Glutamatergic neuron (in vitro differentiated cells): ENCODE data around the gene ALKAL2. TPM values are rescaled to one million over a fixed set of nuclear protein-coding genes. Genes with fewer than 3 reads are reported as not detected.

Source experiments
- DNase-seq: peaks from one replicate; pipeline ENCODE4 v3.0.0; 2022
- H3K27ac Mint-ChIP-seq: one replicate; pipeline ENCODE4 v1.8.0; 2020; ENCODE audit warnings: mild to moderate bottlenecking, mixed read lengths, inconsistent platforms; ENCODE audit not compliant: unreplicated experiment
- H3K27me3 Mint-ChIP-seq: one replicate; pipeline ENCODE4 v1.8.0; 2020; ENCODE audit warnings: mild to moderate bottlenecking, moderate library complexity, mixed read lengths, inconsistent platforms; ENCODE audit not compliant: unreplicated experiment
- H3K36me3 Mint-ChIP-seq: one replicate; pipeline ENCODE4 v1.8.0; 2020; ENCODE audit warnings: mild to moderate bottlenecking, mixed read lengths, inconsistent platforms; ENCODE audit not compliant: unreplicated experiment
- H3K4me1 Mint-ChIP-seq: one replicate; pipeline ENCODE4 v1.8.0; 2020; ENCODE audit warnings: mild to moderate bottlenecking, low read depth, mixed read lengths, inconsistent platforms; ENCODE audit not compliant: unreplicated experiment
- H3K4me3 Mint-ChIP-seq: one replicate; pipeline ENCODE4 v1.8.0; 2020; ENCODE audit warnings: mild to moderate bottlenecking, mixed read lengths, inconsistent platforms; ENCODE audit not compliant: unreplicated experiment
- H3K9me3 Mint-ChIP-seq: one replicate; pipeline ENCODE4 v1.8.0; 2020; ENCODE audit warnings: mild to moderate bottlenecking, moderate library complexity, mixed read lengths, inconsistent platforms; ENCODE audit not compliant: unreplicated experiment
- total RNA-seq: library from RNA; stranded (reverse); fragmentation: NEBNext Ultra II Directional; extraction: Animal tissue kit (Norgen Biotek cat#: 25700); gene quantifications from one replicate; pipeline ENCODE4 v1.2.1, GENCODE V29; 2021; ENCODE audit not compliant: unreplicated experiment
- TF ChIP-seq, protein P1 (sequence below): fragments of 200-600 bp; sonication (generic); IDR thresholded peaks from one replicate; pipeline ENCODE4 v1.5.0; 2021; ENCODE audit not compliant: partially characterized antibody, unreplicated experiment

Gene ALKAL2
- total RNA-seq, 1 donor from 2014 or later, result 1.0 TPM

DNA sequence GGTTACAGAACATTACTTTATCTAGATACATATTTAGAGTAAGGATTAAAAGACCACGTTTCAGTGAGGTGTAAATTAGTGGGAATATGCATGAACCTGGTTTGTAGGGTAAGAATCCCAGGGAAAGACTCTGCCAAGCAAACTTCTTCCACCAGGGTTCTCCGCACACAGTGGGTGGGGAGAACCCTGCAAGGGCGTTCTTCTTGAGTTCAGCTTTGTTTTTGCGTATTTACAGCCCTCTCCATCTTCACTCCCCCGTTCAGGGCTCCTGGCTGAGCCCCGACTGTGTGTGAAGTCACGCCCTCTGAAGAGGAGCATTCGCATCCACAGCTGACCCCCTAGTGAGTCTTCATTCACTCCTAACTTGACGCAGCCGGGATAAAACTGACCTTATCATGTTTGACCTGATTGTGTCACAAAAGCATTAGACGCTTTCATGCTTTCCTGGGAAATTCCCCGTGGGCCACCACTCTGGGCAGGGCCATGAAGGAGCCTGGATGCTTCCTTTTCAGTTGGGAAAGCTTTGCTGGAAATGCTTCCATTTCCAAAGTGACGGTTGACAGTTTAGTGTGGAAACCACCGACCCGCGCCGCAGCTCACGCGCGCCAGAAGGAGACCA is 1.0 kb downstream of the ALKAL2 start:
- peak; percentile 46 for DNase-seq
- TF ChIP-seq, protein P1, sequence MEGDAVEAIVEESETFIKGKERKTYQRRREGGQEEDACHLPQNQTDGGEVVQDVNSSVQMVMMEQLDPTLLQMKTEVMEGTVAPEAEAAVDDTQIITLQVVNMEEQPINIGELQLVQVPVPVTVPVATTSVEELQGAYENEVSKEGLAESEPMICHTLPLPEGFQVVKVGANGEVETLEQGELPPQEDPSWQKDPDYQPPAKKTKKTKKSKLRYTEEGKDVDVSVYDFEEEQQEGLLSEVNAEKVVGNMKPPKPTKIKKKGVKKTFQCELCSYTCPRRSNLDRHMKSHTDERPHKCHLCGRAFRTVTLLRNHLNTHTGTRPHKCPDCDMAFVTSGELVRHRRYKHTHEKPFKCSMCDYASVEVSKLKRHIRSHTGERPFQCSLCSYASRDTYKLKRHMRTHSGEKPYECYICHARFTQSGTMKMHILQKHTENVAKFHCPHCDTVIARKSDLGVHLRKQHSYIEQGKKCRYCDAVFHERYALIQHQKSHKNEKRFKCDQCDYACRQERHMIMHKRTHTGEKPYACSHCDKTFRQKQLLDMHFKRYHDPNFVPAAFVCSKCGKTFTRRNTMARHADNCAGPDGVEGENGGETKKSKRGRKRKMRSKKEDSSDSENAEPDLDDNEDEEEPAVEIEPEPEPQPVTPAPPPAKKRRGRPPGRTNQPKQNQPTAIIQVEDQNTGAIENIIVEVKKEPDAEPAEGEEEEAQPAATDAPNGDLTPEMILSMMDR, result no peak
- Mint-ChIP-seq H3K27me3 (peaks cover 12% of the 10 kb centered on the region), H3K4me1 (peaks cover 3% of the 10 kb centered on the region), H3K9me3 (no peaks in the 10 kb centered on the region), H3K4me3 (peak overlapping the region; percentile 82), H3K27ac (no peak overlapping the region), H3K36me3 (no peaks in the 10 kb centered on the region)

DNA sequence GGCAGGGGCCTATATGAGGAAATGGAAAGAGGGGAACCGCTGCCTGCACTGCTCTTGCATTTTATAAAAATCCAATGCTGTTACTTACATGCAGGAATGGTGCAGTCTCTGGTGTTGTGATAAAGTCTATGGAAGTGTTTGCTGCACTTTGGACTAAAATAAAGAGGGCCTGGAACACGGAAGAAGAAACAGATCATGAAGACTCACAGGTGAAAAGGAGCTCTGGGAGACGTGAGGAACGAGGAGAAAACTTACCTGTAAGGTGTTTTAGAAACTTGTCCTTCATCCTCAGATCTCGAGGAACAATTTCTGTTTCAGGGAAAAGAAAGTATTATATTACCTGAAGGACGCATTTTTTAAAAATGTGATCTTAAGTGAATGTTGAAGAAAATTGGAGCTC is 1.9 kb downstream of the ALKAL2 start:
- H3K4me1 Mint-ChIP-seq, result peaks cover 3% of the 10 kb centered on the region
- H3K27ac Mint-ChIP-seq, result no peak overlapping the region
- no peaks in the 10 kb centered on the region for H3K9me3 Mint-ChIP-seq
- H3K36me3 Mint-ChIP-seq, result no peaks in the 10 kb centered on the region
- peak overlapping the region; percentile 26 for H3K4me3 Mint-ChIP-seq
- no peak for DNase-seq
- H3K27me3 Mint-ChIP-seq, result peaks cover 12% of the 10 kb centered on the region
- TF ChIP-seq, protein P1, result no peak

DNA sequence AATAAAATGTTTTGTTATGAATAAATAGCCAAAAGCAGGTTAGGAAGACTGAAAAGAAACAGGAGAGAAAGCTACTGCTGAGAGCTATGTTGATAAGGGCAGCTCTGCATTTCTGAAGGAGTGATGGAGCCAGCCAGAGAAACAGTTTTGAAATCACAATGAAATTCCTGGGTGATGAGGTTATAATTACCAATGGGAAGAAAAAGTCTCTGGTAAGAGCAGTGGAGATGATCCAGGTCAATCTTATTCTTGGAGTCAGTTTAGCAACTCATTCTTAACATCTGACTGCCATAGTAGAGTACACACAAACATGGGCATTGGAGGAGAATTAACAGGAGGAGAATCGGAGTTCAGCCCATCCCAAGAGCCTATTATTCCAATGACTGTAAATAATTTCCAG is 2.4 kb downstream of the ALKAL2 start:
- no peak for DNase-seq
- peaks cover 3% of the 10 kb centered on the region for H3K4me1 Mint-ChIP-seq
- H3K27ac Mint-ChIP-seq, result no peak overlapping the region
- H3K27me3 Mint-ChIP-seq, result peaks cover 12% of the 10 kb centered on the region
- H3K36me3 Mint-ChIP-seq, result no peaks in the 10 kb centered on the region
- TF ChIP-seq, protein P1, result no peak
- no peaks in the 10 kb centered on the region for H3K9me3 Mint-ChIP-seq
- H3K4me3 Mint-ChIP-seq, result no peak overlapping the region

DNA sequence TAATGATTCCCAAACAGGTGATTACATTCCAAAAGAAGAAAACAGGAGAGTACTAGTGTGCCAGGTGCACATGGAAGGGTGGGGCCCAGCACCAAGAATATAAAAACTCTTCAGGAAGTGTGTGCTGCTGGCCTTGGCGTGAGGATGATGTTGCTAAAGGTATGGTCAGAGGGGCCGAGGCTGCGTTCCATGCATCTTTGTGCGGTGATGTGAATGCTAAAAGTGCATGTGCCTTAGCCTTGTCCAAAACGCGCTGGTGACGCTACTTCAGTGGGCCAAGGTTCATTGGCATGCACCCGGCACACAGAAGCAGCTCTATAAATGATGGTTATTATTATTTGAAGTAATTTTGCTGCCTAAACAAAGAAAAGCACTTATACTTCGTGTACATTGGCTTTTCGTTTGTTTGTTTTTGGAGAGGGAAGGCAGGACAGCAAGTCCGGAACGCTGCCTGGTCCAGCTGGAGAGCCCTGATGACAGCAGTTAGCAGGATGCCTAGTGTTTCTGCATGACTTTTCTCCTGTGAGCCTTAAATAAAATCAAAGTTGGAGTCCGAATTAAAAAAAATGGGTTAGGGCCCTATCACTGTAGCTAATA is 2.9 kb downstream of the ALKAL2 start:
- TF ChIP-seq, protein P1, result no peak
- no peak overlapping the region for H3K27ac Mint-ChIP-seq
- H3K4me1 Mint-ChIP-seq, result peaks cover 3% of the 10 kb centered on the region
- no peak overlapping the region for H3K4me3 Mint-ChIP-seq
- DNase-seq, result no peak
- peaks cover 12% of the 10 kb centered on the region for H3K27me3 Mint-ChIP-seq
- H3K9me3 Mint-ChIP-seq, result no peaks in the 10 kb centered on the region
- no peaks in the 10 kb centered on the region for H3K36me3 Mint-ChIP-seq

DNA sequence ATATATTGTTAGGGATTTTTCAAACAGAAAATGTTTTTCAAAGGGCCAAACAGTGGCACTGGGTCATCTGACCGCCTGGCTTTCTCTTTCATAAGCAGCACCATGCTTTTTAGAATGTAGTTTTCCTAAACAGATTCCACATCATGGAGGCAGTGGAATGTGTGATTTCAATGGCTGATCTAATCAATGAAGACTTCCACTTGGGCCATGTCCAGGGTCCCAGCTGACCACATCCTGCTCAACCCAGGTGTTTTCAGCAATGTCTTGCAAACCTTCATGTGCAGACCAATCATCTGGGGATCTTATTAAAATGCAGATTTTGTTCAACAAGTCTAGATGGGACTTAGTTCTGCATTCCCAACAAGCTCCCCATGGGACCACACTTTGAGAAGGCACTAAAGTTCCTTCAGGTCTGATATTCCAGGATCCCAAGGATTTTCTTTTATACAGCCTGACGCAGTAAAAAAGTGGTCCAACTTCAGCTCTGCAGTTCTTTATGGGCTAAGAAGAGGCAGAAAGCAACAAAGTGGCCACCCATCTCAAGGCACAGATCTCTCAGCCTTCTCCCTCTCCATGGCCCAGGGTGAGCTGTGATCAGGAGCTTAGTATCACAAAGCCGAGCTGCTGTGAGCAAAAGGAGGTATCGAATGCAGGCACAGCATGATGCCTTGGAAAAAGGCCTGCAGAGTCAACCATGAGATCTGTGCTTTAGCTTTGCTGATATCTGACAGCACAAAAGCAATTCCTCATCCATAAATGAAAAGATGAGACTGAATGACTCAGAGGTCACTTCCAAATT is 3.7 kb downstream of the ALKAL2 start:
- Mint-ChIP-seq H3K27me3 (peaks cover 10% of the 10 kb centered on the region), H3K4me3 (no peak overlapping the region), H3K9me3 (no peaks in the 10 kb centered on the region), H3K36me3 (no peaks in the 10 kb centered on the region), H3K4me1 (peaks cover 4% of the 10 kb centered on the region), H3K27ac (no peak overlapping the region)
- no peak for DNase-seq
- TF ChIP-seq, protein P1, result no peak
